Regular cardiac myocyte (primary cell): ENCODE data around the gene ATXN8OS. TPM values are rescaled to one million over a fixed set of nuclear protein-coding genes. Genes with fewer than 3 reads are reported as not detected.

Experiments
- total RNA-seq: library from RNA; depleted of rRNA; stranded (reverse); fragments of >200 nt; gene quantifications from 2 replicates; pipeline ENCODE4 v1.2.3, GENCODE V29; 2014

ATXN8OS gene
- total RNA-seq = not detected in 2 replicates

DNA sequence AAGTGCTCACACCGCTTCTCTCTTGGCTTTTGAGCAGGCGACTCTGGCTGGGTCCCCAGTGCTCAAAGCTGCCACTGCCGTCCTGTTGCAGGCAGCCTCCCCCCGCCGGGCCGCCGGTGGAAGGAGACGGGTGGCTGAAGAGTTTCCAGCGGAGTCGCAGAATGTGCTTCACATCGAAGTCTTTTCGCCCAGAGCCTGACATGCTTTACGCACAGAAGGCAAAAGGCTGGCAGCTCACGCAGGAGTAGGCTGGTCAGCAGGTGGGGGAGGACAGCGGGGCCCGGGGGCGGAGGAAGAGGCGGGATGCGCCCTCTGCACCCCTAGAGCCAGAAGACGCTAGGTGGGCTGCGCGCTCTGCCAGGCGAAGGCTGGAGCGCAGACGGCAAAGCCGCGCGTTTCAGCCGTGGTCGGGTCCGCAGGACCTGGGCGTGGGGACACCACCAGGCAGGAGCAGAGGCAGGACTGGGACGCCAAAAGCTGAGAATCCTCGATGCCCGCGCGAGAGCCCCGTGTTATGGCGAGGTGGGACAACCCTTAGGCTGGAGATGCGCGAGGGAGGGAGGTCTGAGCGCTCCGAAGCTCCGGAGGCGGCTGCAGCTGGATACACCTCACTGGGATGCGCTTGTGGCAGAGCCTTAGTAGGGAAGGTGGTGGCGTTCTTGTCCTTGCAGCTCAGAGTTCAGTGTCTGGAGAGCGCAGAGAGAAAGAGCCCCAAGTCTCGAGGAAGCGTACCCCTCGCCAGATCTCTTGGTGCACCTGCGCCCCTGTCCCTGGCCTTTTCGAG lies at the start of gene ATXN8OS:
Gene ATXN8OS (plus strand): TSS at position 329 of the 784 bp plus-strand sequence.

DNA sequence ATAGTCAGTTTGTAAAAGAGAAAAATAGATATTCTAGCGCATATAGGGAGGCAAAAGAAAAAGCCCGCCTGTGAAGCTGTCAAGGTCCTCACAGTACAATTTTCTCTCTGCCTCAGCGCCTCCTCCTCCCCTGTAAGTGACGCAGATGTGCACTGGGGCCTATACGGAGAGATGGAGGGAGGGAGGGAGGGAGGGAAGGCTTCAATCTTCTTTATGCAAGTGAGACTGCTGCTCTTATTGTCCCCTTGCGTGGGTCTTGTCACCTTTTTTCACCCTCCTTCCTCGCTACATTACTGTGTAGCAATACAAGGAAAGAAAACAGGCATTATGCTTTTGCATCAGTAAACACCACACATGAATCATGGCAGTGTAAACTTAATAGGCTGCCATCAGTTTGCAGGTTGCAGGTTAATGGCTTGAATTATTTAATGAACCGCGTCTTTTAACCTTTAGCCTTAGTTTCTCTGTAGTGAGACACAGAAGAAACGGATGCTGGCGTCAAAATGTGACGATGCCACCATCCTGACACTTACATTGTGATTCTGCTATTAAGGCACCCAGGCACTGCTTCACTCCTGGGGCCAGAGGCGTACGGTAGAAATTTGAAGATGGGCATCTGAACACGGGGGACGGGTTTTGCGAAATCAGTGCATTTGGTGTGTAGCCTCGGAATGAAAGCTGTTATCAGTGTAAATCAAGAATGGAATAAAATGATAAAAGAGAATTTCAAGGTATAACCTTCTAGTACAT lies 905 bp downstream of the ATXN8OS start, which contains the start of gene KLHL1:
Gene KLHL1 (minus strand): TSS at position 97 of the 750 bp plus-strand sequence. CDS start 753 bp downstream, outside the sequence.

Other genes starting within 250 kb of the ATXN8OS start
- not detected in 2 replicates for gene KLHL1, start 626 bp downstream of the ATXN8OS start, total RNA-seq